Measurements from ENCODE around the gene SLC12A3. TPM values are rescaled to one million over a fixed set of nuclear protein-coding genes. Genes with fewer than 3 reads are reported as not detected.

The SLC12A3 gene
- total and polyA plus RNA-seq, 2 of the 4 experiments (the other 2 are of a cell fraction) = not detected

DNA sequence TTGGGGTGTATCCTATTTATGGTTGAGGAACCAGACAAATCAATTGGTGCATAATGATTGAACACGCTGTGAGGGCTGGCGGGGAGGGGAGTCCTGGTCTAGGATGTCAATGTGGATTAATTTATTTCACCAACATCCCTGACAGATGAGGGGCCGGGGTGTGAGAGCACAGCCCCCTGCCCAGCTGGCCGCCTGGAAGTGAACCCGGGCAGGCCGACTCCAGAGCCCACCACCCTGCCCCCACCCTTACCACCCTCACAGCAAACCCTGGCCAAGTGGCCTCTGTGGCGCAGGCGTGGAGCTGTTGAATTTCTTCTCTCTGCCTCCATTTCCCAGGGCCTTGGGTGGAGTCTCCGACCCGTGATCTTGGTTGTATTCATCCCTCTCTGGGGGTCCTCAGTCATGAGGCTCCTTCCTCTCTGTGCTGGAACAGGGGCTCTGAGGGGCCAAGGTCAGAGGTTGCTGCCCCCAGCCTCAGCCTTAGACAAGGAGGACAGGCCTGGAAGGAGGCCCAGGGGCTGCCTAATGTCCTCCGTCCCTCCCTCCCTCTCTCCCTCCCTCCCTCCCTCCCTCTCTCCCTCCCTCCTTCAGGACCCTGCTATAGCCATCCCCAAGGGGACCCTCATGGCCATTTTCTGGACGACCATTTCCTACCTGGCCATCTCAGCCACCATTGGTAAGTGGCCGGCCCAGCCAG is 12.6 kb downstream of the SLC12A3 start:
- Histone ChIP-seq H2BK15ac (ENCODE audit: low read depth, low read length) (no peak overlapping the region), H4K8ac (ENCODE audit: low read depth in 2 of 2, low read length in 2 of 2) (no peak overlapping the region), H3K9ac (ENCODE audit: low read depth, low read length) (no peak overlapping the region), H2BK120ac (ENCODE audit: low read depth, low read length) (no peak overlapping the region), H3K27ac (ENCODE audit: insufficient read depth, low read length) (no peak overlapping the region), H3K9me1 (ENCODE audit: insufficient read depth, low read length) (no peaks in the 10 kb centered on the region; the same call in 1 of the 2 replicates), H3K36me3 (ENCODE audit: control insufficient read depth, insufficient read depth, low read length) (no peaks in the 10 kb centered on the region), H3K27me3 (ENCODE audit: control insufficient read depth, insufficient read depth, low read length) (peaks cover 17% of the 10 kb centered on the region; the same call in 1 of the 2 replicates), H2BK5ac (ENCODE audit: low read depth, low read length, poor library complexity, severe bottlenecking) (no peak overlapping the region), H2BK20ac (ENCODE audit: low read depth, low read length) (no peak overlapping the region), H3K23ac (ENCODE audit: low read depth, low read length) (no peak overlapping the region), H2AK9ac (replicated peaks; ENCODE audit: low read depth, low read length, poor library complexity) (no peak overlapping the region), H3K9me3 (ENCODE audit: control insufficient read depth, insufficient read depth, low read length) (no peaks in the 10 kb centered on the region), H3K14ac (replicated peaks; ENCODE audit: low read depth, low read length) (no peak overlapping the region), H3K56ac (ENCODE audit: extremely low read depth, insufficient read depth, low read length) (no peak overlapping the region), H3K4ac (ENCODE audit: low read depth, low read length) (no peak overlapping the region), H3K4me3 (ENCODE audit: insufficient read depth, low read depth, low read length) (no peak overlapping the region), H3K18ac (ENCODE audit: low read depth, low read length) (no peak overlapping the region), H4K5ac (ENCODE audit: low read depth, low read length) (no peak overlapping the region), H3K4me2 (ENCODE audit: low read depth, low read length) (no peak overlapping the region), H3K4me1 (ENCODE audit: control insufficient read depth, insufficient read depth, low read length) (no peaks in the 10 kb centered on the region), H2AFZ (replicated peaks; ENCODE audit: low read length, poor library complexity) (no peak overlapping the region), H2AK5ac (ENCODE audit: low read depth, low read length) (no peak overlapping the region), H3K79me1 (ENCODE audit: low read depth in 1 of 2, low read length in 2 of 2) (no peaks in the 10 kb centered on the region), H4K20me1 (ENCODE audit: insufficient read depth, low read length) (no peaks in the 10 kb centered on the region), H4K91ac (ENCODE audit: insufficient read depth, low read depth, low read length) (no peak overlapping the region)
- no TSS peak for BruUV-seq (replicated peaks)
- dilution Hi-C loops (cut with HindIII; ENCODE audit: low sequenced_read_pairs, unreplicated experiment) = no loop called here
- ATAC-seq (ENCODE audit: low read depth) = no peak
- intact Hi-C loops (cut with micrococcal nuclease) = no loop called here
- WGBS, 2 experiments (ENCODE audit: extremely low coverage in 2 of 2, insufficient read length in 1 of 2) = no CpG with 5 or more reads among the region's 13 CpGs
- DNase-seq = no peak
- TF ChIP-seq, protein P1, sequence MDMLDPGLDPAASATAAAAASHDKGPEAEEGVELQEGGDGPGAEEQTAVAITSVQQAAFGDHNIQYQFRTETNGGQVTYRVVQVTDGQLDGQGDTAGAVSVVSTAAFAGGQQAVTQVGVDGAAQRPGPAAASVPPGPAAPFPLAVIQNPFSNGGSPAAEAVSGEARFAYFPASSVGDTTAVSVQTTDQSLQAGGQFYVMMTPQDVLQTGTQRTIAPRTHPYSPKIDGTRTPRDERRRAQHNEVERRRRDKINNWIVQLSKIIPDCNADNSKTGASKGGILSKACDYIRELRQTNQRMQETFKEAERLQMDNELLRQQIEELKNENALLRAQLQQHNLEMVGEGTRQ (IDR thresholded peaks at IDR 0.05; ENCODE audit: low read depth, low read length) = no peak
- TF ChIP-seq BHLHE40 (IDR thresholded peaks at IDR 0.05; ENCODE audit: low read depth, low read length) (no peak), NFE2L2 (IDR thresholded peaks at IDR 0.05; ENCODE audit: low read depth, low read length) (no peak), FOS (IDR thresholded peaks at IDR 0.05; ENCODE audit: low read depth, low read length) (no peak), POLR2A (IDR thresholded peaks at IDR 0.05; ENCODE audit: low read depth, low read length) (no peak), RAD21 (IDR thresholded peaks at IDR 0.05; ENCODE audit: low read length) (no peak), MXI1 (IDR thresholded peaks at IDR 0.05; ENCODE audit: borderline replicate concordance, low read depth, low read length) (no peak), MAFK (IDR thresholded peaks at IDR 0.05; ENCODE audit: low read depth, low read length) (no peak), CEBPB (IDR thresholded peaks at IDR 0.05; ENCODE audit: low read depth, low read length) (no peak), SMC3 (IDR thresholded peaks at IDR 0.05; ENCODE audit: low read depth, low read length) (no peak), RFX5 (IDR thresholded peaks at IDR 0.05; ENCODE audit: low read depth, low read length) (no peak), RCOR1 (IDR thresholded peaks at IDR 0.05; ENCODE audit: insufficient replicate concordance, low read length) (no peak)
- TF ChIP-seq, protein P2, sequence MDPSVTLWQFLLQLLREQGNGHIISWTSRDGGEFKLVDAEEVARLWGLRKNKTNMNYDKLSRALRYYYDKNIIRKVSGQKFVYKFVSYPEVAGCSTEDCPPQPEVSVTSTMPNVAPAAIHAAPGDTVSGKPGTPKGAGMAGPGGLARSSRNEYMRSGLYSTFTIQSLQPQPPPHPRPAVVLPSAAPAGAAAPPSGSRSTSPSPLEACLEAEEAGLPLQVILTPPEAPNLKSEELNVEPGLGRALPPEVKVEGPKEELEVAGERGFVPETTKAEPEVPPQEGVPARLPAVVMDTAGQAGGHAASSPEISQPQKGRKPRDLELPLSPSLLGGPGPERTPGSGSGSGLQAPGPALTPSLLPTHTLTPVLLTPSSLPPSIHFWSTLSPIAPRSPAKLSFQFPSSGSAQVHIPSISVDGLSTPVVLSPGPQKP (IDR thresholded peaks at IDR 0.05; ENCODE audit: borderline replicate concordance, low read depth, low read length) = no peak
- TF ChIP-seq, protein P3, sequence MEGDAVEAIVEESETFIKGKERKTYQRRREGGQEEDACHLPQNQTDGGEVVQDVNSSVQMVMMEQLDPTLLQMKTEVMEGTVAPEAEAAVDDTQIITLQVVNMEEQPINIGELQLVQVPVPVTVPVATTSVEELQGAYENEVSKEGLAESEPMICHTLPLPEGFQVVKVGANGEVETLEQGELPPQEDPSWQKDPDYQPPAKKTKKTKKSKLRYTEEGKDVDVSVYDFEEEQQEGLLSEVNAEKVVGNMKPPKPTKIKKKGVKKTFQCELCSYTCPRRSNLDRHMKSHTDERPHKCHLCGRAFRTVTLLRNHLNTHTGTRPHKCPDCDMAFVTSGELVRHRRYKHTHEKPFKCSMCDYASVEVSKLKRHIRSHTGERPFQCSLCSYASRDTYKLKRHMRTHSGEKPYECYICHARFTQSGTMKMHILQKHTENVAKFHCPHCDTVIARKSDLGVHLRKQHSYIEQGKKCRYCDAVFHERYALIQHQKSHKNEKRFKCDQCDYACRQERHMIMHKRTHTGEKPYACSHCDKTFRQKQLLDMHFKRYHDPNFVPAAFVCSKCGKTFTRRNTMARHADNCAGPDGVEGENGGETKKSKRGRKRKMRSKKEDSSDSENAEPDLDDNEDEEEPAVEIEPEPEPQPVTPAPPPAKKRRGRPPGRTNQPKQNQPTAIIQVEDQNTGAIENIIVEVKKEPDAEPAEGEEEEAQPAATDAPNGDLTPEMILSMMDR (conservative IDR thresholded peaks at IDR 0.05; ENCODE audit: low read depth, low read length) = no peak
- POLR2A ChIA-PET (ENCODE audit: unreplicated experiment) = no interaction called here
- CTCF ChIA-PET = no interaction called here
- in situ Hi-C loops (cut with MboI; ENCODE audit: low sequenced_read_pairs) = no loop called here
